Right renal pelvis (tissue), 4 donors: ENCODE measurements around the gene EHBP1L1. TPM values are rescaled to one million over a fixed set of nuclear protein-coding genes. Genes with fewer than 3 reads are reported as not detected.

Experiments
- DNase-seq, 4 donors: peaks; one replicate each; pipeline ENCODE4 v3.0.0-alpha.2; 2013; ENCODE audit warnings: low read depth in 4 of 4, low spot score in 3 of 4, missing footprints in 1 of 4
- polyA plus RNA-seq, 4 donors: library from polyadenylated mRNA; unstranded; fragments of 120-200 nt; gene quantifications; one replicate each; pipeline ENCODE4 v1.2.1, GENCODE V29; 2013; ENCODE audit not compliant: insufficient read length in 4 of 4

The EHBP1L1 gene
- polyA plus RNA-seq, 4 donors: 11.5 to 14.2 (median 12.8) TPM

DNA sequence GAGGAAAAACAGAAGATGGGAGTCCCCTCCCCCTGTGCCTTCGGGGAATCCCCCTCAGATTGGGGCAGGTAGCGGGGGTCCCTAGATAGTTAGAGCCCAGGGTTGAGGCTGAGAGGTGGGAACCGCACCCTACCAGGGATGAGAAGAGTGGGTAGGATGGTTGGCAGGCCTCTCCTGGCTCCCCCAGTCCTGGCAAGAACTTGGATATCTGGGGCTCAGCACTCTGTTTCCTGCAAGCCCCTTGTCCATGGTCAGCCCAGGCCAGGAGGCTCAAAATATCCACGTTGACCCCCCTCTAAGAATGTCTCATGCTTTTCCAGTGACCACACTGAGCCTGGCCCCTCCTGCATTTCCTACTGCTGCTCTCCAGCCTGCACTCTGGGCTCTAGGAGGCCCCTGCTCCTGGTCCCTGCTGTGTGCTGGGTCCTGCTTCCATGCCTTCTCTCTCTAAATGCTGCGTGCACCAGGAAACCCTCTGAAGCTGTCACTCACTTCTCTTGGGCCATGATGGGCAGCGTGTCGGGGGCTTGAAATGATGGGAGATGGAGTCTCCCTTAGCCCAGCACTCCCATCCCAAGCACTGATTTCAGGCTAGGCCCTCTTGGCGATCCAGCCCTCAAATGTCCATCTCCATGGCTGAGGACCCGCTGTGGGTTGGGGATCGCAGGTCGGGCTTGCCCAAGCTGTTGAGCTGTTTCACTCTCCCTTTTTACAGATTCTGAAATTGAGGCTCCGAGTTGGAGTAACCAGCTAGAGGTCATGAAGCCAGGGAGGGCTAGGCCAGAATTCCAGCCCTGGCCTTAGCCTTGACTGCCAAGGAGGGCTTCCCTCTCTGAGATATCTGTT, 36.1 kb downstream of the EHBP1L1 start:
- DNase-seq: no peak

GRCh38 chr11:65612691-65613090, 36.8 kb downstream of the EHBP1L1 start:
- DNase-seq: no peak

GRCh38 chr11:65613091-65613928, 37.5 kb downstream of the EHBP1L1 start:
- DNase-seq: no peak

GRCh38 chr11:65615229-65615949, 39.5 kb downstream of the EHBP1L1 start, which contains the start of gene PCNX3:
PCNX3 (plus strand) TSS chr11:65615776; CDS start chr11:65616312, 536 bp downstream.
- peak; percentile 100 for DNase-seq

- no peak for DNase-seq
Observed at GRCh38 chr11:65615950-65616574, 40.2 kb downstream of the EHBP1L1 start.

DNA sequence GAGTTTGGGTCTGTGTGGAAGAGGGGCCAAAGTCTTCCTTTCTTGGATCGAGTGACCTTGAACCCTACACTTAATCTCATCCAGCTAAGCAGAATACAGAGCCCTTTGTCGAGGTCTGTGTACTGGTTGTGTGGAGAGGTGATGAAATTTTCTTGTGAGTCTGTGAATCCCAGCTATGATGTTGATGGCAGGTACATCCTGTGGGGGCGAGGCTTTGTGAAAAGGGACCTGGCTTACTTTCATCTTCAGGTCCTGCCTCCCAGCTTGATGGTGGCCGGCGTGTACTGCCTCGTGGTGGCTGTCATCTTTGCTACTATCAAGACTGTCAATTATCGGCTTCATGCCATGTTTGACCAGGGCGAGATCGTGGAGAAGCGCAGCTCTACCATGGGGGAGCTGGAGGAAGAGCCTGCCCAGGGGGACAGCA, 40.7 kb downstream of the EHBP1L1 start:
- no peak for DNase-seq

DNA sequence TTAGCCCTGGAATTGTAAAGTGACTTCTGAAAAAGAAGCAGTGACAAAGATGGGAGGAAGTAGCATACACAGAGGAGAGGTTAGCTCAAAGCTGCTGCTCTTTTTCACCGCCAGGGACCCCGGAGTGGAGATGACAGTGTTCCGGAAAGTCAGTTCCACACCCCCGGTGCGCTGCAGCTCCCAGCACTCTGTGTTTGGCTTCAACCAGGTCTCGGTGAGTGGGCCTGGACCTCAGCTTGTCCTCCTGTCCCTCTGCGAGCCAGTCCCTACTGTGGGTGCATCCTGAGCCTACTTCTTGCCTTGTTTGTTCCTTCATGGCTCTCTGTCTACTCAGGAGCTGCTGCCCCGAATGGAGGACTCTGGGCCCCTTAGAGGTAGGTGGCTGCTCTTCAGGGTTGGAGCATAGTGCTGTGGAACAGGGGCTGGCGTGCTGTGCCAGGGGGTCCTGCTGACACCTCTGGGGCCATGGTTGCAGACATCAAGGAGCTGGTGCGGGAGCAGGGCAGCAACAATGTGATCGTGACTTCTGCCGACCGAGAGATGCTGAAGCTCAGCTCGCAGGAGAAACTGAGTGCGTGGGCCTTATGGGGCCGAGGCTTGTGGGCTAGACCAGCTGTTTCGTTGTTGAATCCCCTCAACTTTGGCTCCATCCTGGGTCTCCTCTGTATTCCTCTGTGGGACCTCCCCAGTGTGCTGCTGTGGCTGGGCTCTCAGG, 41.4 kb downstream of the EHBP1L1 start:
- DNase-seq: no peak

DNA sequence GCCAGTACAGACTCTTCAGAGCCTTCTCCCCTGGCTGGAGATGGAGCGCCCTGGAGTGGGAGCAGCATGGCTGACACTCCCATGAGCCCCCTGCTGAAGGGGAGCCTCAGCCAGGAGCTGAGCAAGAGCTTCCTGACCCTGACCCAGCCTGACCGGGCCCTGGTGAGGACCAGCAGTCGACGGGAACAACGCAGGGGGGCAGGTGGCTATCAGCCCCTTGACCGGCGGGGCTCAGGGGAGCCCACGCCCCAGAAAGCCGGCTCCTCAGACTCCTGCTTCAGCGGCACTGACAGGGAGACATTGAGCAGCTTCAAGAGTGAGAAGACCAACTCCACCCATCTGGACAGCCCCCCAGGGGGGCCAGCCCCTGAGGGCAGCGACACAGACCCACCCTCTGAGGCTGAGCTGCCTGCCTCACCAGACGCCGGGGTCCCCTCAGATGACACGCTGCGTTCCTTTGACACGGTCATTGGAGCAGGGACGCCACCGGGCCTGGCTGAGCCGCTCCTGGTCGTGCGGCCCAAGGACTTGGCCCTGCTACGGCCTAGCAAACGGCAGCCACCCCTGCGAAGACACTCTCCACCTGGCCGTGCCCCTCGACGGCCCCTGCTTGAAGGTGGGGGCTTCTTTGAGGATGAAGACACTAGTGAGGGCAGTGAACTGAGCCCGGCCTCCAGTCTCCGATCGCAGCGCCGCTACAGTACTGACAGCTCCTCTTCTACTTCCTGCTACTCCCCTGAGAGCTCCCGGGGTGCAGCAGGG, 42.3 kb downstream of the EHBP1L1 start:
- no peak for DNase-seq

DNA sequence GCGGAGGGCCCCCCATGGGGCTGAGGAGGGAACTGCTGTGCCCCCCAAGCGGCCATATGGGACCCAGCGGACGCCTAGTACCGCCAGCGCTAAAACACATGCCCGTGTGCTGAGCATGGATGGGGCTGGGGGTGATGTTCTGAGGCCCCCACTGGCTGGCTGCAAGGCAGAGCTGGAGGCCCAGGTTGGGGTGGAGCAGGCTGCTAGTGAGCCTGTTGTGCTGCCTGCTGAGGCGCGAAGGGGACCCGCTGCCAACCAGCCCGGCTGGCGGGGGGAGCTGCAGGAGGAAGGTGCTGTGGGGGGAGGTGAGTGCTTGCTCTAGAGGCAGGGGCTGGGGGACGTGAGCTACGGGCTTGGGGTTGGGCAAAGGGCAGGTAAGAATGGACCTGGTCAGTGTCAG, 42.9 kb downstream of the EHBP1L1 start:
- no peak for DNase-seq

GRCh38 chr11:65619281-65619928, 43.6 kb downstream of the EHBP1L1 start:
- no peak for DNase-seq

- no peak for DNase-seq
Observed at GRCh38 chr11:65620666-65621065, 44.8 kb downstream of the EHBP1L1 start.

- no peak for DNase-seq
Observed at GRCh38 chr11:65621460-65621859, 45.6 kb downstream of the EHBP1L1 start.

GRCh38 chr11:65622011-65622410, 46.2 kb downstream of the EHBP1L1 start:
- no peak for DNase-seq

DNA sequence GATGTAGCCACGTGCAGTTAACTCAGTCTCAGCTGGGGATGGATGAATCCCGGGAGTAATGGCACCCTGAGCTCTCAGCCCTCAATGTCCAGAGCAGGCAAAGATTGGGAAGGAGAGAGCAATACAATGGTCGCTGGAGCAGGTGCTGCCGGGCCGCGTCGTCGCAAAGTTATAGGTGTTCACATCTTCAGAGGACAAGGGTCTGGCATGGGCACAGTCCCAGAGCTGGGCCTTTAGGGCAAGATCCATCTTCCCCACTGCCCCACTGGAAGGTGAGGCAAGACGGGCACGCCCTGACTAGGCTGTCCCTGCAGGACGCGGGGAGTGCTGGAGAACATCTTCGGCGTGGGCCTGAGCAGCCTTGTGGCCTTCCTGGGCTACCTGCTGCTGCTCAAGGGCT, 47.3 kb downstream of the EHBP1L1 start:
- no peak for DNase-seq

DNA sequence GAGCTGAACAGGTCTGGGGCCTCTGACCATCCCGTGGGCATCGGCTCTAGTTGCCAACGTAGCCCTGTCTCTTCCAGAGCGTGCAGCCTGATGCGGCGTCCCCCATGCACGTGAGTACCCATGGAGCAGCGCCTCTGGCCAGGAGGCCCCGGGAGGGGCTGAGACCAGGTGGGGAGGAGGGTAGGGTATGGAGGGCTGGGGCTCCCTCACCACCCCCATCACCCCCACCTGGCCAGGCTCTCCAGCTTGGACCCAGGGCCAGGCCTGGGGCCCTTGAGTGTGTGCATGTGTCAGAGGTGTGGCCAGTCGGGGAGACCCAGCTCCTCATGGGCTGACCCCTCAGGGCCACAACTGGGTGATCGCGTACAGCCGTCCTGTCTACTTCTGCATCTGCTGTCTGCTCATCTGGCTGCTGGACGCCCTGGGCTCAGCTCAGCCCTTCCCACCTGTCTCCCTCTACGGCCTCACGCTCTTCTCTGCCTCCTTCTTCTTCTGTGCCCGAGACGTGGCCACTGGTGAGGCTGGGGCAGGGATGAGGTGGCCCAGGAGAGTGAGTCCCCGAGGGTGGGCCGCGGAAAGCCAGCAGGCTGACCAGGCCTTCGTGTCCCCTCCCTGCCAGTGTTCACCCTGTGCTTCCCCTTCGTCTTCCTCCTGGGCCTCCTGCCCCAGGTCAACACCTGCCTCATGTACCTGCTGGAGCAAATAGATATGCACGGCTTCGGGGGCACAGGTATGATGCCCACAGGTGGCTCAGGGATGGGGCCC, 48.2 kb downstream of the EHBP1L1 start:
- DNase-seq: no peak

GRCh38 chr11:65624931-65625627, 49.2 kb downstream of the EHBP1L1 start:
- DNase-seq: no peak
